CD4-positive, alpha-beta T cell treated with Interleukin-17A for 1 hour (primary cell): Measurements from ENCODE around the gene ATP13A3.

Experiments used
- DNase-seq: peaks from one replicate; pipeline ENCODE4 v3.0.0-alpha.2; 2020

Gene ATP13A3

GRCh38 chr3:194431554-194431953, 55.2 kb downstream of the ATP13A3 start:
- DNase-seq: no peak

GRCh38 chr3:194425399-194425798, 61.4 kb downstream of the ATP13A3 start:
- no peak for DNase-seq

- DNase-seq: no peak
Observed at GRCh38 chr3:194424953-194425352, 61.8 kb downstream of the ATP13A3 start.

- no peak for DNase-seq
Observed at GRCh38 chr3:194424373-194424772, 62.4 kb downstream of the ATP13A3 start.

- DNase-seq: no peak
Observed at GRCh38 chr3:194423317-194423716, 63.5 kb downstream of the ATP13A3 start.

- no peak for DNase-seq
Observed at GRCh38 chr3:194422188-194422587, 64.6 kb downstream of the ATP13A3 start.

- DNase-seq: no peak
Observed at GRCh38 chr3:194418671-194419070, 68.1 kb downstream of the ATP13A3 start.

- DNase-seq: no peak
Observed at GRCh38 chr3:194407423-194407822, 79.4 kb downstream of the ATP13A3 start.

- DNase-seq: no peak
Observed at GRCh38 chr3:194405766-194406165, 81.0 kb downstream of the ATP13A3 start.

- peak; percentile 67 for DNase-seq
Observed at GRCh38 chr3:194404365-194405140, 82.2 kb downstream of the ATP13A3 start.

- no peak for DNase-seq
Observed at GRCh38 chr3:194401868-194402329, 84.9 kb downstream of the ATP13A3 start.

GRCh38 chr3:194401346-194401745, 85.5 kb downstream of the ATP13A3 start:
- no peak for DNase-seq

- DNase-seq: no peak
Observed at GRCh38 chr3:194399874-194400411, 86.9 kb downstream of the ATP13A3 start.

- DNase-seq: no peak
Observed at GRCh38 chr3:194399166-194399565, 87.6 kb downstream of the ATP13A3 start, which contains the start of gene GP5. GP5 (minus strand) TSS chr3:194399266; CDS start chr3:194398282, 984 bp downstream.

- DNase-seq: peak; percentile 14
Observed at GRCh38 chr3:194397757-194398312, 89.0 kb downstream of the ATP13A3 start.

GRCh38 chr3:194396859-194397756, 89.7 kb downstream of the ATP13A3 start:
- peak; percentile 19 for DNase-seq

- no peak for DNase-seq
Observed at GRCh38 chr3:194396539-194396858, 90.3 kb downstream of the ATP13A3 start.

GRCh38 chr3:194395778-194396538, 90.8 kb downstream of the ATP13A3 start:
- DNase-seq: peak; percentile 62

GRCh38 chr3:194395212-194395611, 91.6 kb downstream of the ATP13A3 start:
- no peak for DNase-seq

GRCh38 chr3:194392576-194392975, 94.2 kb downstream of the ATP13A3 start:
- DNase-seq: no peak

GRCh38 chr3:194390835-194391234, 96.0 kb downstream of the ATP13A3 start:
- DNase-seq: no peak

- DNase-seq: no peak
Observed at GRCh38 chr3:194389269-194389668, 97.5 kb downstream of the ATP13A3 start.
